Measurements from ENCODE around the gene REXO4.

GRCh38 chr9:133464638-133465037 lies 46.8 kb upstream of the REXO4 start:
- TF ChIP-seq RXRA (IDR thresholded peaks at IDR 0.05; ENCODE audit: borderline replicate concordance, low read depth), result no peak
- no peak for TF ChIP-seq IRF3 (IDR thresholded peaks at IDR 0.05; ENCODE audit: low read depth, low read length)
- TF ChIP-seq CTCF (IDR thresholded peaks at IDR 0.05), result no peak
- no peak for TF ChIP-seq POLR2AphosphoS5 (IDR thresholded peaks at IDR 0.05; ENCODE audit: low read depth, low read length)
- TF ChIP-seq TAF1 (IDR thresholded peaks at IDR 0.05; ENCODE audit: borderline replicate concordance, low read depth, low read length), result no peak
- TF ChIP-seq RCOR1 (IDR thresholded peaks at IDR 0.05; ENCODE audit: low read length), result no peak
